Esophagus squamous epithelium (tissue), 5 donors: Measurements from ENCODE around the gene CRHR1. TPM values are rescaled to one million over a fixed set of nuclear protein-coding genes. Genes with fewer than 3 reads are reported as not detected.

Experiments
- DNase-seq: peaks from one replicate; lab custom pipeline; 2025; lab: John Stamatoyannopoulos, UW
- H3K27ac ChIP-seq, 4 donors: fragments of 200-600 bp; sonication (generic); one replicate each; pipeline ENCODE4 v1.5.1; 2016 to 2019; ENCODE audit warnings: mild to moderate bottlenecking in 1 of 4
- H3K27me3 ChIP-seq, 4 donors: fragments of 200-600 bp; sonication (generic); 1 replicate in 3 of 4; 2 replicates in 1 of 4; pipeline versions ENCODE4 v1.5.1 to v1.6.0; 2017 to 2021; ENCODE audit warnings: antibody characterized with exemption in 1 of 4
- H3K36me3 ChIP-seq, 3 donors: fragments of 200-600 bp; sonication (generic); one replicate each; pipeline ENCODE4 v1.5.1; 2016 to 2019
- H3K4me1 ChIP-seq, 3 donors: fragments of 200-600 bp; sonication (generic); one replicate each; pipeline ENCODE4 v1.5.1; 2017 to 2019
- H3K4me3 ChIP-seq, 4 donors: fragments of 200-600 bp; sonication (generic); 1 replicate in 3 of 4; 2 replicates in 1 of 4; pipeline ENCODE4 v1.5.1; 2016 to 2019; ENCODE audit warnings: mild to moderate bottlenecking in 2 of 4, moderate library complexity in 1 of 4
- H3K9me3 ChIP-seq, 3 donors: fragments of 200-600 bp; sonication (generic); one replicate each; pipeline ENCODE4 v1.5.1; 2016 to 2019
- POLR2A ChIP-seq, 4 donors: fragments of 450-650 bp; IDR thresholded peaks; one replicate each; pipeline ENCODE4 v1.6.1; 2017; ENCODE audit warnings: antibody characterized with exemption in 4 of 4, mild to moderate bottlenecking in 4 of 4, moderate library complexity in 3 of 4
- WGBS, 2 donors: methylation state at CpG; one replicate each; pipeline ENCODE4 v1.1.5; 2018; 5-methylcytosine and 5-hydroxymethylcytosine counted together
- intact Hi-C: fragments of 100-400 bp; cut with DNase I; formaldehyde crosslinking; loops from one replicate; pipeline ENCODE4 v1.15.0; 2022
- total RNA-seq, 4 donors: library from RNA; depleted of rRNA; stranded (reverse); fragments of >200 nt; gene quantifications; one replicate each; pipeline ENCODE4 v1.1.0, GENCODE V29; 2016
- TF ChIP-seq, protein P1 (sequence below), 6 experiments: fragments of 450-650 bp in 4 of 6; fragments of 200-600 bp in 2 of 6; sonication (generic) in 2 of 6; IDR thresholded peaks; one replicate each; pipeline ENCODE4 v1.5.1; 2016 to 2019; ENCODE audit warnings: antibody characterized with exemption in 6 of 6, mild to moderate bottlenecking in 4 of 6, moderate library complexity in 4 of 6
- donor health status: DM: yes; HTN: yes; CAD: no.

The CRHR1 gene
- total RNA-seq, 4 donors from 2014 or later: not detected

DNA sequence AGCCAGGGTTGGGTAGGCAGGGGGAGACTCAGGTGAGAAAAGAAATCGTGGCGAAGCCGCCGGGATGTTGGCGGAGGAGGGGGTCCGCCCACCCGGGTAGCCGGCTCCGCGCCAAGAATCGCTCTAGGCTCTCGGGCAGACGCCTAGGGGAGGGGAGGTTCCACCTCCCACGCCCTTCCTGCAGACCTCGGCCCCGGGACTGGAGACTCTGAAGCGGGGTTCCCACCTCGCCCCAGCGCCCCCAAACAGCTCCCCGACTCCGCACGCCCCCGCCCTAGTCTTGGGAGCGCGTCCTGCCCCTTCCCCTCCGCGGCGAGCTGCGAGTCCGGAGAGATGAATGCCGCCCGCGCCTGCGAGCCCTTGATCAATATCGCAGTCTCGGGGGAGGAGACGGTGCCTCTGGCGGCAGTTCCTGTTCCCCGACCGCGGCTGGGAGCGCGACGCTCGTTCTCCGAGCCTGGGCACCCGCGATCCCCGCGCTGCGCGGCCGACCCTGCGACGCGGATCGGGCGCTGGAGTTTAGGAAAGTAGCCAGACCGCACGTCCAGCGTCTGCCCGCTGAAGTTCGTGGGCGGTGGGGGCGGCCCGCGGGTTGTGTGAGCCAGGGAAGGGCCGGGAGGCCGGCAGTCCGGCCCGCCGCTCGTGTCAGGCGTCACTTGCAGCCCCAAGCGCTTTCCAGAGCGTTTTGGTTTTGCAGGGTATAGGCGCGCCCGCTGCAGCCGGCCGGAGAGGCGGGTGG, 790 bp downstream of the CRHR1 start:
- intact Hi-C loops: no loop called here
- peaks cover 16 to 100% (median 27%) of the 10 kb centered on the region in 4 donors for H3K27me3 ChIP-seq
- H3K4me3 ChIP-seq: peak overlapping the region; percentile 23 to 69 (median 42)
- TF ChIP-seq POLR2A (IDR thresholded peaks at IDR 0.05): no peak
- TF ChIP-seq, protein P1, sequence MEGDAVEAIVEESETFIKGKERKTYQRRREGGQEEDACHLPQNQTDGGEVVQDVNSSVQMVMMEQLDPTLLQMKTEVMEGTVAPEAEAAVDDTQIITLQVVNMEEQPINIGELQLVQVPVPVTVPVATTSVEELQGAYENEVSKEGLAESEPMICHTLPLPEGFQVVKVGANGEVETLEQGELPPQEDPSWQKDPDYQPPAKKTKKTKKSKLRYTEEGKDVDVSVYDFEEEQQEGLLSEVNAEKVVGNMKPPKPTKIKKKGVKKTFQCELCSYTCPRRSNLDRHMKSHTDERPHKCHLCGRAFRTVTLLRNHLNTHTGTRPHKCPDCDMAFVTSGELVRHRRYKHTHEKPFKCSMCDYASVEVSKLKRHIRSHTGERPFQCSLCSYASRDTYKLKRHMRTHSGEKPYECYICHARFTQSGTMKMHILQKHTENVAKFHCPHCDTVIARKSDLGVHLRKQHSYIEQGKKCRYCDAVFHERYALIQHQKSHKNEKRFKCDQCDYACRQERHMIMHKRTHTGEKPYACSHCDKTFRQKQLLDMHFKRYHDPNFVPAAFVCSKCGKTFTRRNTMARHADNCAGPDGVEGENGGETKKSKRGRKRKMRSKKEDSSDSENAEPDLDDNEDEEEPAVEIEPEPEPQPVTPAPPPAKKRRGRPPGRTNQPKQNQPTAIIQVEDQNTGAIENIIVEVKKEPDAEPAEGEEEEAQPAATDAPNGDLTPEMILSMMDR (IDR thresholded peaks at IDR 0.05): no peak
- WGBS, 2 donors: 0% methylated on average over 5 of the region's 82 CpGs; no CpG with 5 or more reads in 1 of the 2 donors
- no peaks in the 10 kb centered on the region for H3K9me3 ChIP-seq
- no peaks in the 10 kb centered on the region for H3K36me3 ChIP-seq
- peaks cover 15 to 30% (median 21%) of the 10 kb centered on the region in 3 donors for H3K4me1 ChIP-seq
- no peak overlapping the region for H3K27ac ChIP-seq
- no peak for DNase-seq

DNA sequence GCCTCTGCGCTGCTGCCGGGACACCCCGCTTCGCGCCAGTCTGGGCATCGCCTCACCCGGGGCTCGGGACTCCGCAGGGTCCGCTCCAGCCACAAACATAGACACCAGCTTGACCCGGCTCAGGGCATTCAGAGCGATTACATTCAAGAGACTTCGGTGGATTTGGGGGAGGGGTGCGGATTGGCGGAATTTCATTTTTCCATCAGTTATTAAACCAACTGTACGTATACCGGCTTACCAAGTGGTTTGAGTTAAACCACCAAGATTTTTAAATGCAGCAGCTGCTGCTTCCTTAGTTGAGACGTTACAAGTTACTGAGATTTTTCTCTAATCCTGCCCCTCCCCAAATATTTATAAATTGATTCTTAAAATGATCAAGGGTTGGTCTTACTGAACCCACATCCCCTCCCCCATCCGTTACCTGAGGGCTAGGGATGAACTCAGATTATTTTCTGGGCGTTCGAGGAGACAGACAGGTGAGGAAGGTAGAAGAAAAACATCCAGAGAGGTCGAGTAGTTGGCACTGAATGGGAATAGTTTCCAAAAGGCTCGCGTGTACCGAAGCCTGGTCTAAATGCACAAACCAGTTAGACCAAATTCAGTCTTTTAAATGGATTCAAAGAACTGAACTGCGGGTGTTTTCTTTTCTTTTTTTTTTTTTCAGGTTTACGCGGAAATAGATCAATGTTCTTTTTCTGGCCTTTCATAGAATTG, 1.5 kb downstream of the CRHR1 start:
- DNase-seq: no peak
- Histone ChIP-seq H3K27me3 (peaks cover 16 to 99% (median 27%) of the 10 kb centered on the region in 4 donors), H3K9me3 (no peaks in the 10 kb centered on the region), H3K4me3 (peak overlapping the region; percentile 23 to 69 (median 42)), H3K27ac (no peak overlapping the region), H3K36me3 (no peaks in the 10 kb centered on the region), H3K4me1 (peaks cover 15 to 37% (median 25%) of the 10 kb centered on the region in 3 donors)
- intact Hi-C loops: no loop called here
- TF ChIP-seq POLR2A (IDR thresholded peaks at IDR 0.05): no peak
- TF ChIP-seq, protein P1 (IDR thresholded peaks at IDR 0.05): no peak
- WGBS, 2 donors: 20 to 41% methylated on average over 16 to 21 of the region's 28 CpGs

DNA sequence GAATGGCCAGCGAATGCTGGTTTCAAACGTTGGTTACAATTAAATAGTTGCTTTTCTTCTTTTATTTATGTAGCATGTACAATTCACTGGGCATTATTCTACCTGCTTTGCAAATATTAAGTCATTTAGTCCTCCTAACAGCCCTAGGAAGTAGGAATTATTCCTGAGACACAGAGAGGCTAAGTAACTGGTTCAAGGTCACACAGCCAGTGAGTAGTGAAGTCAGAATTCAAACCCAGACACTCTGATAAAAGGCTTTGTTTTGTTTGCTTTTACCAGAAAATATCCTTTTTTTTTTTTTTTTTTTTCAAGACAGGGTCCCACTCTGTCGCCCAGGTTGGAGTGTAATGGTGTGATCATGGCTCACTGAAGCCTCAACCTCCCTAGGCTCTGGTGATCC, 2.2 kb downstream of the CRHR1 start:
- peaks cover 15 to 44% (median 26%) of the 10 kb centered on the region in 3 donors for H3K4me1 ChIP-seq

DNA sequence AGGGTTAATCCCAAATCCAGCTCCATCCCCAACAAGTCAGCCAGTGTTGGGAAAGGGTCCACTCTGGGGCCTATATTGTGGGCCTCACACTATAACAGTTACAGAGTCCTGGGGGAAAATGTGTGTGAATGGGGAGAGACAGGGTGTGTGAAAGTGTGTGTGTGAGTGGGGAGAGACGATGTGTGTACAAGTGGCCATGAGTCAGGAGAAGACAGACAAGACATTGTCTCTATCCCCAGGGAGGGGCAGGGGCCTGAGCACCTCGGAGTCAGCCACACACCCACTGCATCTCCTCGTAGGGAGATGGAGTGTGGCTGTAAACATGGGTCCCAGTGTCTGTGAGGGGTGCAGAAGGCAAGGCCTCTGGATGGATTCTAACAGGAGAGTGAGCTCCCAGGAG, 2.9 kb downstream of the CRHR1 start:
- DNase-seq: no peak
- 44 to 63% methylated on average over 3 of the region's 3 CpGs for WGBS, 2 donors
- intact Hi-C loops: no loop called here
- H3K4me1 ChIP-seq: peaks cover 15 to 51% (median 26%) of the 10 kb centered on the region in 3 donors
- peaks cover 16 to 99% (median 27%) of the 10 kb centered on the region in 4 donors for H3K27me3 ChIP-seq
- H3K9me3 ChIP-seq: no peaks in the 10 kb centered on the region
- H3K4me3 ChIP-seq: no peak overlapping the region
- no peak overlapping the region for H3K27ac ChIP-seq
- no peaks in the 10 kb centered on the region for H3K36me3 ChIP-seq
- no peak for TF ChIP-seq POLR2A (IDR thresholded peaks at IDR 0.05)
- TF ChIP-seq, protein P1 (IDR thresholded peaks at IDR 0.05): no peak

More for the DNA sequence above, 2.2 kb downstream of the CRHR1 start:
- DNase-seq: no peak
- H3K36me3 ChIP-seq: no peaks in the 10 kb centered on the region
- intact Hi-C loops: no loop called here
- H3K4me3 ChIP-seq: no peak overlapping the region
- no peak for TF ChIP-seq POLR2A (IDR thresholded peaks at IDR 0.05)
- TF ChIP-seq, protein P1 (IDR thresholded peaks at IDR 0.05): no peak
- WGBS, 2 donors: 69 to 82% methylated on average over 3 of the region's 3 CpGs
- H3K27ac ChIP-seq: no peak overlapping the region
- peaks cover 16 to 99% (median 27%) of the 10 kb centered on the region in 4 donors for H3K27me3 ChIP-seq
- H3K9me3 ChIP-seq: no peaks in the 10 kb centered on the region

DNA sequence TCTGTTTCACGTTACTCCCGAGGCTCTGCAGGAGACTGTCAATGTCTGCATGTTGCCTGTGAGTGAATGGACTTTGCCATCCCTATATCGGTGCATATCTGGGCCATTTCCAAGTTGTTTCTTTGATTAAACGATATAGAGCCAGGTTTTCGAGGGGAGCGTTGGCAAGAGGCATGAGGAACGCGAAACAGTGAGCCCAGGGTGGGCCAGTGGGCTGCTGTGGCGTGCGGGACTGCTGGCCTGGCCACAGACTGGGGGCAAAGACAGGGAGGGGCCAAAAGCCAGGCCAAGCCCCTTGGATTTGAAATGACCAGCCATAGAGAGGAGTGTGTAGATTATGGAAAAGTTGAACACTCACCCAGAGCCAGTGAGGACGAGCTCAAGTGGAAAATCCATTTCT, 3.5 kb downstream of the CRHR1 start:
- TF ChIP-seq POLR2A (IDR thresholded peaks at IDR 0.05): no peak
- TF ChIP-seq, protein P1 (IDR thresholded peaks at IDR 0.05): no peak
- no peak for DNase-seq
- intact Hi-C loops: no loop called here
- 71 to 73% methylated on average over 11 of the region's 11 CpGs for WGBS, 2 donors
- H3K4me1 ChIP-seq: peaks cover 18 to 57% (median 26%) of the 10 kb centered on the region in 3 donors
- no peaks in the 10 kb centered on the region for H3K36me3 ChIP-seq
- no peak overlapping the region for H3K4me3 ChIP-seq
- H3K9me3 ChIP-seq: no peaks in the 10 kb centered on the region
- peaks cover 16 to 99% (median 27%) of the 10 kb centered on the region in 4 donors for H3K27me3 ChIP-seq
- no peak overlapping the region for H3K27ac ChIP-seq
